DMS53 treated with DMSO at 0.1 percent for 48 hours (cell line): ENCODE results near the gene COL15A1.

ENCODE experiments used
- DNase-seq: peaks from one replicate; lab custom pipeline; 2025; ENCODE audit not compliant: unreplicated experiment; lab: John Stamatoyannopoulos, UW

The COL15A1 gene

GRCh38 chr9:98971168-98971914 lies 27.6 kb downstream of the COL15A1 start:
- peak; percentile 32 for DNase-seq

GRCh38 chr9:98971915-98972223 lies 28.2 kb downstream of the COL15A1 start:
- DNase-seq, result no peak

GRCh38 chr9:98972716-98973115 lies 29.0 kb downstream of the COL15A1 start:
- no peak for DNase-seq

GRCh38 chr9:98973171-98973570 lies 29.5 kb downstream of the COL15A1 start:
- DNase-seq, result no peak

- DNase-seq, result no peak
Observed at GRCh38 chr9:98973576-98973975, 29.9 kb downstream of the COL15A1 start.

- no peak for DNase-seq
Observed at GRCh38 chr9:98974106-98974505, 30.4 kb downstream of the COL15A1 start.

- no peak for DNase-seq
Observed at GRCh38 chr9:98974554-98974953, 30.8 kb downstream of the COL15A1 start.

- DNase-seq, result peak; percentile 52
Observed at GRCh38 chr9:98974994-98975712, 31.4 kb downstream of the COL15A1 start.

GRCh38 chr9:98975838-98976237 lies 32.1 kb downstream of the COL15A1 start:
- no peak for DNase-seq

- DNase-seq, result no peak
Observed at GRCh38 chr9:98977246-98977714, 33.6 kb downstream of the COL15A1 start.

- no peak for DNase-seq
Observed at GRCh38 chr9:98977813-98978212, 34.1 kb downstream of the COL15A1 start.

- no peak for DNase-seq
Observed at GRCh38 chr9:98978231-98978681, 34.5 kb downstream of the COL15A1 start.

GRCh38 chr9:98980291-98980690 lies 36.6 kb downstream of the COL15A1 start:
- DNase-seq, result no peak

- no peak for DNase-seq
Observed at GRCh38 chr9:98983295-98984268, 39.9 kb downstream of the COL15A1 start.

GRCh38 chr9:98985596-98985995 lies 41.9 kb downstream of the COL15A1 start:
- no peak for DNase-seq

GRCh38 chr9:98986866-98987651 lies 43.4 kb downstream of the COL15A1 start:
- no peak for DNase-seq

- peak; percentile 69 for DNase-seq
Observed at GRCh38 chr9:98989036-98990000, 45.6 kb downstream of the COL15A1 start.

- DNase-seq, result no peak
Observed at GRCh38 chr9:98990181-98990870, 46.6 kb downstream of the COL15A1 start.
